Stomach (tissue), 4 donors: ENCODE results near the gene HEXB.
"Not testable (repeated sequence)": the region's sequence is repeated elsewhere in the genome, so short reads cannot be mapped to it uniquely, and the experiment has no call there.

Experiments
- CTCF ChIP-seq, 7 experiments: fragments of 450-650 bp in 4 of 7; fragments of 200-600 bp in 3 of 7; sonication (generic) in 3 of 7; IDR thresholded peaks; one replicate each; pipeline ENCODE4 v1.5.1; 2016 to 2019; ENCODE audit warnings: antibody characterized with exemption in 7 of 7, control low read depth in 2 of 7, mild to moderate bottlenecking in 1 of 7
- EP300 ChIP-seq: sonication (generic); formaldehyde crosslinking; IDR thresholded peaks from one replicate; pipeline ENCODE4 v1.6.1; 2017; ENCODE audit warnings: antibody characterized with exemption
- POLR2A ChIP-seq, 4 donors: fragments of 450-650 bp; IDR thresholded peaks; one replicate each; pipeline ENCODE4 v1.6.1; 2016; ENCODE audit warnings: antibody characterized with exemption in 4 of 4, control low read depth in 2 of 4, mild to moderate bottlenecking in 1 of 4, moderate library complexity in 1 of 4
- POLR2AphosphoS5 ChIP-seq, 3 donors: sonication (generic); formaldehyde crosslinking; IDR thresholded peaks; one replicate each; pipeline ENCODE4 v1.6.1; 2016; ENCODE audit warnings: antibody characterized with exemption in 3 of 3

GRCh38 chr5:74676466-74676865, 8.6 kb upstream of the HEXB start:
- not testable (repeated sequence) for TF ChIP-seq CTCF (IDR thresholded peaks at IDR 0.05); POLR2A (IDR thresholded peaks at IDR 0.05); POLR2AphosphoS5 (IDR thresholded peaks at IDR 0.05); EP300
